ENCODE measurements around the gene MATN1.

MATN1 gene

GRCh38 chr1:30678209-30678608, 45.2 kb downstream of the MATN1 start:
- no peak for DNase-seq

GRCh38 chr1:30677471-30677870, 45.9 kb downstream of the MATN1 start:
- DNase-seq, result no peak

GRCh38 chr1:30675761-30676160, 47.6 kb downstream of the MATN1 start:
- DNase-seq, result peak; percentile 32

GRCh38 chr1:30675289-30675688, 48.1 kb downstream of the MATN1 start:
- no peak for DNase-seq

GRCh38 chr1:30673395-30673794, 50.0 kb downstream of the MATN1 start:
- no peak for DNase-seq

- DNase-seq, result no peak
These were observed 50.7 kb downstream of the MATN1 start for GRCh38 chr1:30672661-30673060.

GRCh38 chr1:30670240-30671060, 52.9 kb downstream of the MATN1 start:
- DNase-seq, result peak; percentile 63

GRCh38 chr1:30668546-30669327, 54.6 kb downstream of the MATN1 start:
- peak; percentile 16 for DNase-seq

GRCh38 chr1:30668024-30668423, 55.4 kb downstream of the MATN1 start:
- peak; percentile 21 for DNase-seq

- no peak for DNase-seq
These were observed 56.6 kb downstream of the MATN1 start for GRCh38 chr1:30666756-30667273.

- no peak for DNase-seq
These were observed 58.0 kb downstream of the MATN1 start for GRCh38 chr1:30665216-30666010.

GRCh38 chr1:30664103-30664755, 59.2 kb downstream of the MATN1 start:
- no peak for DNase-seq

- no peak for DNase-seq
These were observed 59.7 kb downstream of the MATN1 start for GRCh38 chr1:30663596-30664091.

GRCh38 chr1:30662291-30662840, 61.0 kb downstream of the MATN1 start:
- DNase-seq, result no peak

- no peak for DNase-seq
These were observed 62.1 kb downstream of the MATN1 start for GRCh38 chr1:30661311-30661710.
